Smooth muscle cell (in vitro differentiated cells): Measurements from ENCODE around the gene SPECC1. TPM values are rescaled to one million over a fixed set of nuclear protein-coding genes. Genes with fewer than 3 reads are reported as not detected.

Source experiments
- DNase-seq: peaks from one replicate; lab custom pipeline; 2025; ENCODE audit not compliant: unreplicated experiment; lab: John Stamatoyannopoulos, UW
- H2AFZ ChIP-seq: fragments of 200-600 bp; sonication (generic); 2 replicates; pipeline ENCODE4 v1.6.0; 2016; ENCODE audit warnings: antibody characterized with exemption, low read depth, mild to moderate bottlenecking
- H3F3A ChIP-seq: fragments of 200-600 bp; sonication (generic); 2 replicates; pipeline ENCODE4 v1.6.0; 2017; ENCODE audit warnings: antibody characterized with exemption, low read depth
- H3K27ac ChIP-seq: fragments of 200-600 bp; sonication (generic); 2 replicates; pipeline ENCODE4 v1.5.1; 2016; ENCODE audit warnings: low read depth, mild to moderate bottlenecking
- H3K27me3 ChIP-seq: fragments of 200-600 bp; sonication (generic); 2 replicates; pipeline ENCODE4 v1.6.1; 2016; ENCODE audit warnings: low read depth, mild to moderate bottlenecking
- H3K36me3 ChIP-seq: fragments of 200-600 bp; sonication (generic); 2 replicates; pipeline ENCODE4 v1.5.1; 2016; ENCODE audit warnings: low read depth
- H3K4me1 ChIP-seq: fragments of 200-600 bp; sonication (generic); 2 replicates; pipeline ENCODE4 v1.5.1; 2016; ENCODE audit warnings: low read depth
- H3K4me2 ChIP-seq: fragments of 200-600 bp; sonication (generic); 2 replicates; pipeline ENCODE4 v1.6.0; 2016; ENCODE audit warnings: mild to moderate bottlenecking
- H3K4me3 ChIP-seq: fragments of 200-600 bp; sonication (generic); 2 replicates; pipeline ENCODE4 v1.5.1; 2016; ENCODE audit warnings: mild to moderate bottlenecking
- H3K79me2 ChIP-seq: fragments of 200-600 bp; sonication (generic); 2 replicates; pipeline ENCODE4 v1.6.0; 2016; ENCODE audit warnings: low read depth, mild to moderate bottlenecking
- H3K9ac ChIP-seq: fragments of 200-600 bp; sonication (generic); 2 replicates; pipeline ENCODE4 v1.6.0; 2016; ENCODE audit warnings: low read depth
- H3K9me3 ChIP-seq: fragments of 200-600 bp; sonication (generic); replicated peaks from 2 replicates; pipeline ENCODE4 v1.5.1; 2016; ENCODE audit warnings: low read depth
- H4K20me1 ChIP-seq: fragments of 200-600 bp; sonication (generic); 2 replicates; pipeline ENCODE4 v1.6.0; 2016; ENCODE audit warnings: low read depth
- CTCF ChIP-seq: fragments of 200-600 bp; sonication (generic); IDR thresholded peaks from 2 replicates; pipeline ENCODE4 v1.5.1; 2017; ENCODE audit warnings: borderline replicate concordance, mild to moderate bottlenecking, antibody characterized with exemption; ENCODE audit not compliant: insufficient read depth, poor library complexity, severe bottlenecking
- WGBS: methylation state at CpG from one replicate; pipeline ENCODE4 v1.1.7; 2016; ENCODE audit warnings: low lambda C conversion rate; 5-methylcytosine and 5-hydroxymethylcytosine counted together
- polyA plus RNA-seq: library from polyadenylated mRNA; unstranded; fragments of >200 nt; fragmentation: Nextera tagmentation; extraction: Ambion mirVana; gene quantifications from 2 replicates; pipeline ENCODE4 v1.2.1, GENCODE V29; 2016
- total RNA-seq: library from RNA; depleted of rRNA; stranded (reverse); fragments of >200 nt; gene quantifications from 2 replicates; pipeline ENCODE4 v1.2.3, GENCODE V29; 2014

The SPECC1 gene
- total and polyA plus RNA-seq, 2 experiments from 2014 or later: 20.0 to 72.0 TPM

DNA sequence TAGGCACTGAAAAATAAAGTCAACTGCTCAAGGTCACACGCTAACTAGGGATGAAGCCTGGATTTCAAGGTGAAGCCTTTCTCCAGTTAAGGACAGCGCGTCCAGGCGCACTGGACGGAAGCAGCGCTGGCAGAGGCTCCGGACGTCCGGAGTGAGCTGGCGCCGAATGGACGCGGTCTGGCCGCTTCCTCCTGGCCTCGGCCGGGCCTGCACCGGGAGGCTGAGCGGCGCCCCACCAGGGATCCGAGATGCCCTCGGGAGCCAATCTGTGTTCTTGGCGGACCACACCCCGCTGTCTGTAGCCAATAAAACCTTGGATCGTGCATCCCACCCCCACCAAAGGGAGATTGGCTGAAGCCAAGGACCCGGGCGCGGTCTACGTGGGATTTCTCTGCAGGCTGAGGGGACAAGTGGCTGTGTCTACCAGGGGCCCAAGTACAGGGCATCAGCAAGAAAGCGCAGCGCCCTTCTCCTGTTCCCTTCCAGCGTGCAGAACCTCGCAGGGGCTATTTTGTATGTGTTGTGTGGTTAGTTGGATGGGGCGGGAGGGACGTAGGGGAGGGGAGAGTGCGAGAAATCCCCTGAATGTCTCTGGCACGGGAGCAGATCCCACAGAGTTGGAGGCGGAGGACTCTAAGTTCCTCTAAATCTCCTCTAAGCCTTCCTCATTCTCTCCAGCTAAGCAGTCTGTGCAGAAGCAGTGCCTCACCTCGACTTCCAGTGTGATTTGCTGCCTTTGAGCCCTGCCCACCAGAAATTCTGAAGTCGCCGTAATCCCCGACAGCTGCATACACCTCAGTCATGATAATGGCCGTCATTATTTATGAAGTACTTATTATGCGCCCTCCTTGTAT is 29.0 kb upstream of the SPECC1 start:
- H3K36me3 ChIP-seq: no peaks in the 10 kb centered on the region
- peak overlapping the region; percentile 91 for H3K4me2 ChIP-seq
- H3K27me3 ChIP-seq: no peaks in the 10 kb centered on the region
- H2AFZ ChIP-seq: peak overlapping the region; percentile 56
- H3K27ac ChIP-seq: peak overlapping the region; percentile 75
- H3K4me1 ChIP-seq: peaks cover 23% of the 10 kb centered on the region
- H3K4me3 ChIP-seq: peak overlapping the region; percentile 97
- DNase-seq: peak; percentile 24
- no peaks in the 10 kb centered on the region for H4K20me1 ChIP-seq
- no peak for TF ChIP-seq CTCF
- H3K9ac ChIP-seq: peak overlapping the region; percentile 33
- H3F3A ChIP-seq: peaks cover 11% of the 10 kb centered on the region
- 14% methylated on average over 42 of the region's 43 CpGs for WGBS
- H3K79me2 ChIP-seq: peaks cover 26% of the 10 kb centered on the region
- H3K9me3 ChIP-seq: no peaks in the 10 kb centered on the region

- Histone ChIP-seq H3K9me3 (no peaks in the 10 kb centered on the region), H2AFZ (peak overlapping the region; percentile 79), H3K79me2 (no peaks in the 10 kb centered on the region), H3K4me3 (no peak overlapping the region), H3K27me3 (no peaks in the 10 kb centered on the region), H3K36me3 (no peaks in the 10 kb centered on the region), H3K4me2 (no peak overlapping the region), H3F3A (no peaks in the 10 kb centered on the region), H3K27ac (no peak overlapping the region), H4K20me1 (no peaks in the 10 kb centered on the region), H3K9ac (no peak overlapping the region), H3K4me1 (no peaks in the 10 kb centered on the region)
- TF ChIP-seq CTCF: no peak
- DNase-seq: no peak
- 59% methylated on average over 13 of the region's 13 CpGs for WGBS
Observed at GRCh38 chr17:19986941-19987861, 22.0 kb upstream of the SPECC1 start.

GRCh38 chr17:19987897-19988296 is 21.3 kb upstream of the SPECC1 start:
- Histone ChIP-seq H3K79me2 (no peaks in the 10 kb centered on the region), H3K4me3 (no peak overlapping the region), H3K4me1 (no peaks in the 10 kb centered on the region), H3K36me3 (no peaks in the 10 kb centered on the region), H3F3A (no peaks in the 10 kb centered on the region), H3K4me2 (no peak overlapping the region), H4K20me1 (no peaks in the 10 kb centered on the region), H2AFZ (peak overlapping the region; percentile 37), H3K27ac (no peak overlapping the region), H3K9ac (no peak overlapping the region), H3K9me3 (no peaks in the 10 kb centered on the region), H3K27me3 (no peaks in the 10 kb centered on the region)
- DNase-seq: no peak
- 93% methylated on average over 1 of the region's 1 CpG for WGBS
- no peak for TF ChIP-seq CTCF
